GM21576 (cell line): ENCODE data around the gene GRK4.
"Not testable (repeated sequence)": the region's sequence is repeated elsewhere in the genome, so short reads cannot be mapped to it uniquely, and the experiment has no call there.

Source experiments
- ATAC-seq: cut with Tn5 transposase; IDR thresholded peaks from one replicate; pipeline ENCODE4 v1.9.1; 2021; ENCODE audit warnings: mild to moderate bottlenecking, moderate library complexity; ENCODE audit not compliant: unreplicated experiment

Gene GRK4

GRCh38 chr4:2958446-2958845 lies 4.9 kb upstream of the GRK4 start:
- no peak for ATAC-seq

GRCh38 chr4:2960450-2960849 lies 2.9 kb upstream of the GRK4 start:
- ATAC-seq, result not testable (repeated sequence)

GRCh38 chr4:2961421-2961810 lies 2.0 kb upstream of the GRK4 start:
- ATAC-seq, result no peak

- no peak for ATAC-seq
These were observed 1.4 kb upstream of the GRK4 start for GRCh38 chr4:2961811-2962441.

GRCh38 chr4:2962614-2963174 lies 677 bp upstream of the GRK4 start:
- ATAC-seq, result peak; percentile 16

GRCh38 chr4:2963966-2964471 lies 648 bp downstream of the GRK4 start:
- peak; percentile 29 for ATAC-seq

GRCh38 chr4:2964706-2965258 lies 1.4 kb downstream of the GRK4 start:
- ATAC-seq, result no peak

GRCh38 chr4:2965262-2965661 lies 1.9 kb downstream of the GRK4 start:
- ATAC-seq, result no peak

GRCh38 chr4:2968381-2968780 lies 5.0 kb downstream of the GRK4 start:
- ATAC-seq, result no peak

- ATAC-seq, result no peak
These were observed 7.9 kb downstream of the GRK4 start for GRCh38 chr4:2971275-2971674.

- no peak for ATAC-seq
These were observed 14.1 kb downstream of the GRK4 start for GRCh38 chr4:2977211-2978088.

GRCh38 chr4:2981256-2981819 lies 18.0 kb downstream of the GRK4 start:
- no peak for ATAC-seq

GRCh38 chr4:2982012-2982411 lies 18.6 kb downstream of the GRK4 start:
- no peak for ATAC-seq

- ATAC-seq, result not testable (repeated sequence)
These were observed 20.3 kb downstream of the GRK4 start for GRCh38 chr4:2983715-2984114.

- no peak for ATAC-seq
These were observed 27.9 kb downstream of the GRK4 start for GRCh38 chr4:2991243-2991642.

GRCh38 chr4:2994917-2995316 lies 31.5 kb downstream of the GRK4 start:
- ATAC-seq, result no peak

- no peak for ATAC-seq
These were observed 32.3 kb downstream of the GRK4 start for GRCh38 chr4:2995546-2996265.

- no peak for ATAC-seq
These were observed 33.0 kb downstream of the GRK4 start for GRCh38 chr4:2996415-2996814.

- ATAC-seq, result no peak
These were observed 44.4 kb downstream of the GRK4 start for GRCh38 chr4:3007724-3008123.

GRCh38 chr4:3009422-3009821 lies 46.1 kb downstream of the GRK4 start:
- ATAC-seq, result no peak

- no peak for ATAC-seq
These were observed 47.2 kb downstream of the GRK4 start for GRCh38 chr4:3010577-3010976.
